T-helper 2 cell treated with Interferon-gamma antibody and Interleukin-4, amounts not matched to agents 100 ng/mL and 5 ng/mL, for 36 hours (primary cell): Measurements from ENCODE around the gene HNF4A. TPM values are rescaled to one million over a fixed set of nuclear protein-coding genes. Genes with fewer than 3 reads are reported as not detected.
"Not testable (repeated sequence)": the region's sequence is repeated elsewhere in the genome, so short reads cannot be mapped to it uniquely, and the experiment has no call there.

ENCODE experiments used
- intact Hi-C: fragments of 100-400 bp; cut with micrococcal nuclease; formaldehyde crosslinking; loops from one replicate; pipeline ENCODE4 v1.15.1; 2023
- total RNA-seq: library from RNA; stranded (reverse); gene quantifications from 2 replicates; pipeline ENCODE4 v1.2.3, GENCODE V29; 2022

Gene HNF4A
- not detected in 2 replicates for total RNA-seq

DNA sequence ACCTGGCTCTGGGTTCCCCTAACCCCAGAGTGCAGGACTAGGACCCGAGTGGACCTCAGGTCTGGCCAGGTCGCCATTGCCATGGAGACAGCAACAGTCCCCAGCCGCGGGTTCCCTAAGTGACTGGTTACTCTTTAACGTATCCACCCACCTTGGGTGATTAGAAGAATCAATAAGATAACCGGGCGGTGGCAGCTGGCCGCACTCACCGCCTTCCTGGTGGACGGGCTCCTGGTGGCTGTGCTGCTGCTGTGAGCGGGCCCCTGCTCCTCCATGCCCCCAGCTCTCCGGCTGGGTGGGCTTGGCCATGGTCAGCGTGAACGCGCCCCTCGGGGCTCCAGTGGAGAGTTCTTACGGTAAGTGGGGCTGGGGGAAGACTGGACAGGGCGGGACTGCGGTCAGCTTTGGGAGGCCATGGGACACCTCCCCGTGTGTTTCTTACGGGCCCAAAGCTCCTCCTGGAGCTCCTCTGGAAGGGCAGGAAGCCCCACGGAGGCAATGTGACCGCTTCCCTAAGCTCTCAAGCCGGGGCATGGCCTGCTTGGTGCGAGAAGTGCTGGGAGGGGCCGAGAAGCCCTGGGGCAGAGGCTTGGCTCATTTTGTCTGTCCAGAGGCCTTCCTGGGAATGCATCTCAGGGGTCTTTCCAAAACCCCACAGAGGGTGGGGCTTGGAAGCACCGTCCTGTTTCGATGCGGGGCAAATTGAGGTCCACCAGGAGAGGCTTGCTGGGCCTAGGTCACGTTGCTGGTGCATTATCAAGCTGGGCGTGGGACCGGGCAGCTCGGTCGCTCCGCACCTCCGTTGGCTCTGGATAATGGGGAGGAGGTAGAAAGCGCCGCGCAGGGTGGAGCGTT, at the start of gene HNF4A:
Gene HNF4A, plus strand, starts transcription at position 202 of the 855 bp plus-strand sequence. Its CDS starts 106 bp downstream, at position 308.
- intact Hi-C loops, result no loop called here

DNA sequence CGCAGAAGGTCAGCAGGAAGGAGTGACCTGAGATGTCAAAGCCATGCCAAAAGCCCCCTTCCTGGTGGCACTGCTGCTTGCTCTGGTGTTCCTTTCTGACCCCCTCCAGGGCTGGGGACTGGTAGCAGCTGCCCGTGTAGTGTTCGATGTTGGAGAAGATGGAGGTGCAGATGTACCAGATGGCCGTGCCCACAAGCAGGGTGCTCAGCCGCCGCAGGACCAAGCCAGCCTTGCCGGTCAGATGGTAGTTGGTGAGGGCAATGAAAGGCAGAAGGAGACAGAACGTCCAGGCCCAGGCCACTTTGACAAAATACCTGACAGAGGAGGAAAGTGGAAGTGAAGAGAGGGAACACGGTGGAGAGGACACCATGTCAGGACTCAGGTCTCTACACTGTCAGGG, 48.6 kb upstream of the HNF4A start:
- intact Hi-C loops, result no loop called here

DNA sequence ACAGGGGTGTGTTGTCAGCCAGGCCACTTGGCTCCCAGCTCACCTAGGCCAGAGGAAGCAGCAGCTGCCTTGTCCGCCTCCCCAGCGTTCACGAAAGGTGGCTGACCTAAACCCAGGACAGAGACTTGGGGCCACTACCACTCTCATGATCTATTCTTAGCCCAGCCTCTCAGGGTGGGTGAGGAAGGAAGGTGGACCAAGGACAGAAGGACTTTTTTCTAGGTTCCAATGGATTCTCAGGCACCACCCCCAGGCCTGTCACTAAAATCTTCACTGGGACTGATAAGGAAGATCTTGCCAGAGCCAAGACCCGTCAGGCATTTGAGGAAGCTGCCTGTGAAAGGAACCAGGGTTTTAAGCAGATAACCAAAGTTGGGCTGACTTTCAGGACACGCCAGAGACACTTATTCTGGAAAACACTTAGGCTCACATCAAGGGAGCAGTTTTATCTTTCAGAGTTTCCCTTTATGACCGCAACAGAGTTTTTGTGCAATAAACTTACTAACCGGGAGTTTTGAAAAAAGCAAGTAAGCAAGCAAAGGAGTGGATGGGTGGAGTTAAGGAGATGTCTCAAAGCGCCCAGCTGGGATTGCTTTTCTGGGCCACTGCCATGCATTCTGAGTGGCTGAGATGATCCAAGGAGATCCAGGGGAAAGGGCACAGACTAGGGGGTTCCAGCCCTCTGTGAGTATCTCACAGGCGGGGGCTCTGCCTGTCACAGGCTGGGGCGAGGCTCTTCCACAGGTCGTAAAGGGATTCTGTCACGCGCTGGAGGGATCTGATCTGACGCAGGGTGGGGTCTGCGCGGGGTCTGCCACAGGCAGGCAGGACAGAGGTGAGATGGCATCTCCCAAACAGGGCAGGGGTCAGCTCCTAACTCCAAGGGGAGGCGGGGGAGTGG, 45.5 kb upstream of the HNF4A start:
- intact Hi-C loops, result loop anchor here (2.0 to 10.0 kb wide), 3 partner anchors 75 to 335 kb away; partner anchors contain the start of gene TTPAL

DNA sequence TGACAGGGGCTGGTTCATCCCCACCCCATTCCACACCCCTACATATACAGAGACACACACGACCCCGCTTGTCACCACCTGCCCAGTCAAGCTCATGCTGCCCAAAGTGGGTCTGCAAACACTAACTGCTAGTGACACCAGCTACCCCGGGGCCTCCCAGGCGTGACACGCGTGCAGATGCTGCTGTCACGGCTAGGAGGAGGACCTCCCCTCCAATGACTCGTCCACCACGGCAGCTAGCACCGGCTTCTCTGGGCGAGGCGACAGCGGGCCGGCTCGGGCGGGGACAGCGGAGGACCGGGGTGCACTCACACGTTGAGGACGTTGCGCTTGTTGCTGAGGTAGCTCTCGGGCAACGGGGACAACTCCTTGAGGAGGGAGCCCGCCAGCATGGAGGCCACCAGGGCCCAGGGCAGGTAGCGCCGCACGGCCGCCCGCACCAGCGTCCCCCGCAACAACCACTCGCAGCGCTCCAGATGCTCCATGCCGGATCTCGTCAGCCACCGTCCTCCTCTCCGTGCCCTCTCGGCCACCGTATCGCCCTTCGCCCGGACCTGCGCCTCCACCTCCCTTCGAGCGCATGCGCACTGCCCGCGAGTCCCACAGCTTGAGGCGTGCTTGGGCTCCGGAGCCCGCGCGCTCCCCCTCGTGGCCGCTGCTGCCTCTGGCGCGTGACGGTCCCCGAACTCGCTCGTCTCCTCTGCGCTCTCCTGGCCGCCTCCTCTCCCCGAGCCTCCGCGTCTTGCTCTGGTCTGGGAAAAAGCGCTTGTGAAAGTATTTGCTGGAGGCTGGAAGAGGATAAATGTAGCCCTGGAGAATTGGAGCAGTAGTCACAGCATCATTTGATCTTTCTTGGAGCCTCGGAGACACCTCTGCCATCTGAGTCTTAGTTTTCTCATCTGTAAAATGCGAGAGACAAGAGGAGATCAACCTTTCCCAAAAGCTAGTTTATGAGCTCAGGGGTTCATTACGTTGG, 44.5 kb upstream of the HNF4A start, which contains the start of gene FITM2:
Gene FITM2, minus strand, starts transcription at position 539 of the 976 bp plus-strand sequence. Its CDS starts 54 bp downstream, at position 485.
- intact Hi-C loops, result loop anchor here (1.0 to 10.0 kb wide), 6 partner anchors 74 to 334 kb away; partner anchors contain the start of gene TTPAL

- intact Hi-C loops, result loop anchor here (10.0 kb wide), 2 partner anchors 160 to 330 kb away; partner anchors contain the start of gene TTPAL
Observed at GRCh38 chr20:44314870-44315269, 40.6 kb upstream of the HNF4A start.

DNA sequence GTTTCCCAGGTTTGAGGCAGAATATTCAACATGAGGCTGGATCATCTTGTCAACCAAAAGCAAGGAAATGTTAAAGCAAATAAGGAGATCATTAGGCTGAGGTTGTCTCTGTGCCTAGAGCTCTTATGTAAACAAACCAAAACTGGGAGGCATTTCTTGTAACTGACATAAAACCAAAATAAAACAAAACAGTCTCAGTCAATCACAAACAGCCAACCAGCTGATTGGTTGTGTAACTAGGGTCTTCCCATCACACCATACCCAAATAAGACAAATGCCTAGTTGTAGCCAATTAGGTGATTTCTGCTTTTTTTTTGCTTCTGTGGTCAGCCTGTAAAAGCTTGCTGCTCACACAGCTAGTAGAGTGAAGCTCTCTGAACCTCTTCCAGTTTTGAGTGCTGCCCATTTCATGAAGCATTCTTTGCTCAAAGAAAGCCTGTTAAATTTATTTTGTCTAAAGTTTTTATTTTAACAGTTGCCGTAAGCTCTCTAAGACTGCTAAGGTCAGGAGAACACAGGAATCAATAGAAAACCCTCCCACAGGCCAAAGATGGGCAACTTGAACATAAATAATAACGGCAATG, 35.6 kb upstream of the HNF4A start:
- intact Hi-C loops, result loop anchor here (10.0 kb wide), 2 partner anchors 155 to 325 kb away; partner anchors contain the start of gene TTPAL

- intact Hi-C loops, result no loop called here
Observed at GRCh38 chr20:44324343-44324742, 31.2 kb upstream of the HNF4A start.

DNA sequence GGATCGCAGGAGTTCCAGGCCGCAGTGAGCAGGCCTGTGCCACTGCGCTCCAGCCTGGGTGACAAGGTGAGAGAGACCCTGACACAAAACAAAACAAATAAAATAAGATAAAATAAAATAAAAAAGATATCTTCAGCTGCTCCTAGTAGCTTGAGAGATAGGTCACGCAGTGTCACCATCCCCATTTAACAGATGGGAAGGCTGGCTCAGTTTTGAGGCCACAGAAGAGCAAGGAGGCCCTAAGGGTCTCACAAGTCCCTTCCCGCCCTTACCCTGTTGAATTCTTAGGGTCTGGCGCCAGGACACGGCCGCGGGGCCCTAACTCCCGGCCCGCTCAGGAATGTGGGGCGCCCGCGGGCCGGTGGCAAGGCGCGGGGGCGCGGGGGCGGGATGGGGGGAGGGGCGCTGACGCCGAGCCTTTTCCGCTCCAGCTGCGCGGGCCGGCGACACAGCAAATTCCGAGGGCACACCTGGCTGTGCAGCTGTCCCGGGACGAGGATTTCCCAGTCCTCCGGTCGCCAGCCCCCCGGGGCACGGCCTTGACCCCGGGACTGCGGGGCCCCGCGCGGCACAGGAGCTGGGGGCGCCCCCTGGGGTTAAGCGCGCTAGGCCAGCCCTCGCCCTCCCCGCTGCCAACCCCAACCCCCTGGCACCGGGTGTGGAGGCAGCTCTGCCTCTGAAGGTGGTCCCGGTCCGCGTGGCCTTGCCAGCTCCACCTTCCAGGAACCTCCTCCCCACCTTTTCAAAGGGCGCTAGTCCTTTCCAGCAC, 28.9 kb upstream of the HNF4A start:
- intact Hi-C loops, result no loop called here

DNA sequence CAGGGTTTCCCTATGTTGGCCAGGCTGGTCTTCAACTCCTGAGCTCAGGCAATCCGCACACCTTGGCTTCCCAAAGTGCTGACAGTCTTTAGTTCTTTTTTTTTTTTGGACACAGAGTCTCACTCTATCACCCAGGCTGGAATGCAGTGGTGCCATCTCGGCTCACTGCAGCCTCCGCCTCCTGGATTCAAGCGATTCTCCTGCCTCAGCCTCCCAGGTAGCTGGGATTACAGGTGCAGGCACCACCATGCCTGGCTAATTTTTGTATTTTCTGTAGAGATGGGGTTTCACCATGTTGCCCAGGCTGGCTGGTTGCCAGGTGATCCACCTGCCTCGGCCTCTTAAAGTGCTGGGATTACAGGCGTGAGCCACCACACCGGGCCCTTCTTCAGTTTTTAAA, 27.8 kb upstream of the HNF4A start:
- intact Hi-C loops, result not testable (repeated sequence)

GRCh38 chr20:44328428-44328827, 27.1 kb upstream of the HNF4A start:
- intact Hi-C loops, result no loop called here

DNA sequence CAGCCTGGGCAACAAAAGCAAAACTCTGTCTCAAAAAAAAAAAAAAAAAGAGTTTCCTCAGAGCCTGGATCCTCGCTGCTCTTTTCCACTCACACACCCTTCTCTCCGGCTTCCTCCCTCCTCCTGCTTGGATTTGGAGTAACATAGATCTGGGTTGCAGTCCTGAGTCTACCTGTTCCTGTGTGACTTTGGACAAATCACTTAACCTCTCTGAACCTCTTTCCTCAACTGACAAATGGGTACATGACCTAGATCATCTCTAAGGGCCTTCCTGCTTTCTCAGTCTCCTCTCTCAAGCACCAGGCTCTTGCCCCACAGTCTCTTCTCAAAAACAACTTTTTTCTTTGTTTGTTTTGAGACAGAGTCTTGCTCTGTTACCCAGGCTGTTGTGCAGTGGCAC, 24.3 kb upstream of the HNF4A start:
- intact Hi-C loops, result no loop called here

- intact Hi-C loops, result no loop called here
Observed at GRCh38 chr20:44334306-44334705, 21.2 kb upstream of the HNF4A start.

- intact Hi-C loops, result no loop called here
Observed at GRCh38 chr20:44334709-44335108, 20.8 kb upstream of the HNF4A start.

GRCh38 chr20:44335675-44336074, 19.8 kb upstream of the HNF4A start:
- intact Hi-C loops, result no loop called here

DNA sequence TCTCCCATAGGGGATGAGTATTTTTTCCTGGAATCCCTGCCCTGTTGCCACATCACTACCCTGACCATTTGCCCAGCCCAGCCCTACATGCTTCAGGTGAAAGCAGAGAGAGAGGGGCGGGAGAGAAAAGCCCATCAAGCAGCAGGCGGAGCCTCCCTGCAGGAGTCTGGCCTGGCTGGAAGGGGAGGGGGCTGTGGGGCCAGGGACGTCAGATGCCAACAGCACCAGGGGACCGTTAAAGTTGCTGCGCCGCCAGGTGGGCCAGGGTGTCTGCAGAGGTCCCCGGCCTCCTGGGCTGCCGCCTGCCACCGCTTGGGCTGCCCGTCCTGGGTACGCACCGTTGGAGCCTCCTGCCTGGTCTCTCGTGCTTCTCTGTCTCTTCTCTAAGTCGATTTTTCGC, 19.4 kb upstream of the HNF4A start:
- intact Hi-C loops, result no loop called here

DNA sequence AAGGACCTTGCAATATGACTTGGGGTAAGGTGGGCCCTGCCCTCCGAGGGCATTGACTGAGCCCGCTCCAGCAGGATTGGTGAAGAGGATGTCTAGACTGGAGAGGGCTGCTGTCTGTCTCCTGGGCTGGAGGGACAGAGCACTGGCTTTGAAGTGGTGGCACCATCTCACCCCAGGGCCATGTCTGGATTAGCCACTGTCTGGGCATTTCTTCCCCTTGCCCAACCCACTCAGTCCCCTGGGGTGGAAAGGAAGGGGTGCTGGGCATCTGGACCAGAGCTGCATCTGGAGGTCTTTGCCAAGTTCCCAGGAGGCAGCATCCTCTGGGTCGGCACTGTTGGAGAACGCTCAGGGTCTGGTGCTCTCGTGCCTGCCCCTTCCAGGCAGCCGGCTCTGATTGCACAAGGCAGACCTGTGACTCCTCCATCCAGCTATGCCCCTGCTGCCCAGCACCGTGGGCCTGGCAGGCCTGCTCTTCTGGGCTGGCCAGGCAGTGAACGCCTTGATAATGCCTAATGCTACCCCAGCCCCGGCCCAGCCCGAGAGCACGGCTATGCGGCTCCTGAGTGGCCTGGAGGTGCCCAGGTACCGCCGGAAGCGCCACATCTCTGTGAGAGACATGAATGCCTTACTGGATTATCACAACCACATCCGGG, 18.6 kb upstream of the HNF4A start, which contains the start of gene R3HDML:
Gene R3HDML, plus strand, starts transcription at position 319 of the 656 bp plus-strand sequence. Its CDS starts 115 bp downstream, at position 434.
- intact Hi-C loops, result no loop called here

DNA sequence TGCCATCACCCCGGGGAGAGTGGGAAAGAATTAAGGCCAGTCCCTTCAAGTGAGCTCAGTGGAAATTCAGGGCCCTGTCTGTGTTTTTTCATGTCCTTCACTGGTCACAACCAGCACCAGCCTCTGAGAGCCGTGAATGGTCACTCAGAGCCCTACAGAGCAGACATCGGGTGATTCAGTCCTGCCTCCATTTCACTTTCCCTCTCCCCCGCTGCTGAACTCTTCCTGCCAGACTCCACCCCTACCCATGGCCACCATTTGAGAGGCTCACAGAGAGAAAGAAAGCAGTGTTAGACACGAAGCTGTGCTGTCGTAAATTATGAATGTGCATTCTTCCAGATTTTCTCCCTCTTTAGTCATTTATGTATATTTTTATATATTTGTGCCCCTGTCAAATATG, 13.3 kb upstream of the HNF4A start:
- intact Hi-C loops, result no loop called here

DNA sequence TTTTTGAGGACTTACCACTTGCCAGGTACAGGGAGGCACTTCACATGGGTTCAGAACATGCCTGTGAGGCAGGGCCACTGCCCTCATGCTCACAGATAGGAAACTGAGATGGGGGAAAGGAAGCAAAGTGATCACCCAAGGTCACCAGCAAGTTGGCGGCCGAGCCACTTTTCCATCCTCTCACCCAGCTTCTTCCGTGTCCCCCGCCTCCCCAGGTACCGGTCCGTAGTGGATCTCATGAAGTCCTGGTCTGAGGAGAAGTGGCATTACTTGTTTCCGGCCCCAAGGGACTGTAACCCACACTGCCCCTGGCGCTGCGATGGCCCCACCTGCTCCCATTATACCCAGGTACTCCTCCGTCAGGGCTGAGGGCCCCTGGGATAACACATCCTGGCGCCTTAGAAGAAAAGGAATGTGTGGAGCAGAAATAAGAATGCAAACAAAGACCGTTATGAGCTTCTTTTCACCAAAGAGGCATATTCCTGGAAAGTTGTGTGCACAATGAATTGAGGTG, 12.3 kb upstream of the HNF4A start:
- intact Hi-C loops, result no loop called here
